SK-N-SH (cell line): ENCODE measurements around the gene SRPRA. TPM values are rescaled to one million over a fixed set of nuclear protein-coding genes. Genes with fewer than 3 reads are reported as not detected.

Experiments
- CTCF ChIA-PET: fragments of 300-600, 350-600 bp; formaldehyde crosslinking; extraction: SDS; loops from one replicate; lab custom pipeline; 2021; lab: Yijun Ruan, JAX
- POLR2A ChIA-PET: fragments of 350-600 bp; sonication (Branson Sonifier 250); formaldehyde crosslinking; extraction: SDS; loops from one replicate; lab custom pipeline; 2020; ENCODE audit warnings: antibody characterized with exemption, inconsistent platforms; lab: Yijun Ruan, JAX
- DNase-seq: peaks from one replicate; pipeline ENCODE4 v3.0.0; 2012
- H2AFZ ChIP-seq: fragments of 200-600 bp; sonication (generic); 2 replicates; pipeline ENCODE4 v1.8.1; 2016; ENCODE audit warnings: antibody characterized with exemption, mild to moderate bottlenecking, low read depth
- H3F3A ChIP-seq: fragments of 200-600 bp; sonication (generic); replicated peaks from 2 replicates; pipeline ENCODE3; 2016; ENCODE audit warnings: antibody characterized with exemption, mild to moderate bottlenecking; ENCODE audit not compliant: insufficient read depth
- H3K27ac ChIP-seq, 2 experiments: fragments of 200-500 bp in 1 of 2; fragments of 200-600 bp in 1 of 2; sonication (Bioruptor generic) in 1 of 2; sonication (generic), shearing (Covaris generic) in 1 of 2; 2 replicates each; pipeline versions ENCODE4 v1.5.1 to v1.6.1; 2014 to 2016; ENCODE audit warnings: low read depth in 2 of 2, inconsistent platforms in 1 of 2, low read length in 1 of 2, mild to moderate bottlenecking in 1 of 2, mixed read lengths in 1 of 2
- H3K27me3 ChIP-seq: fragments of 200-600 bp; sonication (generic), shearing (Covaris generic); 2 replicates; pipeline ENCODE4 v1.6.1; 2016; ENCODE audit warnings: mixed run types; ENCODE audit not compliant: insufficient read depth
- H3K36me3 ChIP-seq, 2 experiments: fragments of 200-500 bp in 1 of 2; fragments of 200-600 bp in 1 of 2; sonication (Bioruptor generic) in 1 of 2; sonication (generic) in 1 of 2; replicated peaks in 1 of 2; 2 replicates each; pipeline versions ENCODE3 to v1.5.1; 2014 to 2016; ENCODE audit warnings: low read length in 1 of 2, mild to moderate bottlenecking in 1 of 2; ENCODE audit not compliant: insufficient read depth in 2 of 2, control insufficient read depth in 1 of 2
- H3K4me1 ChIP-seq, 2 experiments: fragments of 200-500 bp in 1 of 2; fragments of 200-600 bp in 1 of 2; sonication (Bioruptor generic) in 1 of 2; sonication (generic), shearing (Covaris generic) in 1 of 2; 2 replicates each; pipeline versions ENCODE4 v1.5.1 to v1.6.1; 2014 to 2016; ENCODE audit warnings: low read depth in 1 of 2, low read length in 1 of 2, mixed run types in 1 of 2; ENCODE audit not compliant: insufficient read depth in 2 of 2, control insufficient read depth in 1 of 2
- H3K4me2 ChIP-seq: fragments of 200-600 bp; sonication (generic), shearing (Covaris generic); 2 replicates; pipeline ENCODE4 v1.6.1; 2017; ENCODE audit warnings: mixed run types
- H3K4me3 ChIP-seq, 2 experiments: fragments of 200-500 bp in 1 of 2; fragments of 200-600 bp in 1 of 2; sonication (Bioruptor generic) in 1 of 2; sonication (generic), shearing (Covaris generic) in 1 of 2; 2 replicates each; pipeline versions ENCODE4 v1.5.1 to v1.8.1; 2014 to 2016; ENCODE audit warnings: low read depth in 2 of 2, inconsistent platforms in 1 of 2, low read length in 1 of 2, mild to moderate bottlenecking in 1 of 2, mixed read lengths in 1 of 2, moderate library complexity in 1 of 2
- H3K79me2 ChIP-seq: fragments of 200-600 bp; sonication (generic); 2 replicates; pipeline ENCODE4 v1.8.1; 2017; ENCODE audit warnings: mild to moderate bottlenecking; ENCODE audit not compliant: insufficient read depth
- H3K9ac ChIP-seq: fragments of 200-600 bp; sonication (generic); 2 replicates; pipeline ENCODE4 v1.6.1; 2017; ENCODE audit warnings: mixed run types
- H3K9me2 ChIP-seq: fragments of 200-600 bp; sonication (generic); 2 replicates; pipeline ENCODE4 v1.6.1; 2017; ENCODE audit warnings: mixed run types
- H3K9me3 ChIP-seq: fragments of 200-600 bp; sonication (generic); 2 replicates; pipeline ENCODE4 v1.6.1; 2017; ENCODE audit warnings: mixed run types, mild to moderate bottlenecking, moderate library complexity
- H4K20me1 ChIP-seq: fragments of 200-600 bp; sonication (generic); 2 replicates; pipeline ENCODE4 v1.6.1; 2017; ENCODE audit warnings: mild to moderate bottlenecking, mixed run types; ENCODE audit not compliant: insufficient read depth
- CHD2 ChIP-seq: fragments of 150-350 bp; IDR thresholded peaks from 2 replicates; pipeline ENCODE4 v1.6.1; 2018; ENCODE audit warnings: low read length; ENCODE audit not compliant: partially characterized antibody
- CTCF ChIP-seq: fragments of 200-600 bp; sonication (generic); IDR thresholded peaks from 2 replicates; pipeline ENCODE4 v1.6.1; 2017; ENCODE audit warnings: antibody characterized with exemption, mild to moderate bottlenecking, moderate library complexity
- FOXJ3 ChIP-seq: sonication (generic); formaldehyde crosslinking; IDR thresholded peaks from 2 replicates; pipeline ENCODE4 v1.5.1; 2020; ENCODE audit warnings: mild to moderate bottlenecking, missing genetic modification reagents
- FOXM1 ChIP-seq: IDR thresholded peaks from 2 replicates; pipeline ENCODE4 v1.4.0; 2012; ENCODE audit warnings: low read depth, mild to moderate bottlenecking
- GABPA ChIP-seq: IDR thresholded peaks from 2 replicates; pipeline ENCODE4 v1.4.0; 2012; ENCODE audit warnings: low read depth, mild to moderate bottlenecking
- JUND ChIP-seq: IDR thresholded peaks from 2 replicates; pipeline ENCODE4 v1.4.0; 2012
- MAX ChIP-seq: IDR thresholded peaks from 2 replicates; pipeline ENCODE4 v1.4.0; 2012; ENCODE audit warnings: low read depth
- MEF2A ChIP-seq: IDR thresholded peaks from 2 replicates; pipeline ENCODE4 v1.4.0; 2012; ENCODE audit warnings: low read depth, borderline replicate concordance
- NRF1 ChIP-seq: IDR thresholded peaks from 2 replicates; pipeline ENCODE4 v1.6.1; 2012; ENCODE audit warnings: low read depth, mild to moderate bottlenecking, low read length
- POLR2AphosphoS5 ChIP-seq: IDR thresholded peaks from 2 replicates; pipeline ENCODE4 v1.6.1; 2012; ENCODE audit warnings: low read depth, low read length
- RFX5 ChIP-seq: IDR thresholded peaks from 2 replicates; pipeline ENCODE4 v1.6.1; 2012; ENCODE audit warnings: mild to moderate bottlenecking, improper control_type of control experiment, low read length
- RXRA ChIP-seq: IDR thresholded peaks from 2 replicates; pipeline ENCODE4 v1.4.0; 2012; ENCODE audit warnings: low read depth, mild to moderate bottlenecking, borderline replicate concordance
- TAF1 ChIP-seq: IDR thresholded peaks from 2 replicates; pipeline ENCODE4 v1.6.1; 2012; ENCODE audit warnings: low read depth, mild to moderate bottlenecking, low read length, moderate library complexity, borderline replicate concordance
- TEAD4 ChIP-seq: IDR thresholded peaks from 2 replicates; pipeline ENCODE4 v1.4.0; 2012; ENCODE audit warnings: mild to moderate bottlenecking, borderline replicate concordance; ENCODE audit not compliant: insufficient read depth
- USF1 ChIP-seq: IDR thresholded peaks from 2 replicates; pipeline ENCODE4 v1.4.0; 2012; ENCODE audit warnings: low read depth, borderline replicate concordance
- WGBS: methylation state at CpG from one replicate; pipeline ENCODE4 v1.1.6; 2017; ENCODE audit warnings: low lambda C conversion rate; 5-methylcytosine and 5-hydroxymethylcytosine counted together
- polyA plus RNA-seq, 3 experiments: library from polyadenylated mRNA; depleted of rRNA; stranded (reverse); fragments of >200 nt; gene quantifications; 2 replicates each; pipeline ENCODE4 v1.2.3, GENCODE V29; 2012
- TF ChIP-seq, protein P1 (sequence below): IDR thresholded peaks from 2 replicates; pipeline ENCODE4 v1.4.0; 2012; ENCODE audit warnings: low read depth, borderline replicate concordance
- TF ChIP-seq, protein P2 (sequence below): IDR thresholded peaks from 2 replicates; pipeline ENCODE4; 2012

The SRPRA gene
- polyA plus RNA-seq, 1 of the 3 experiments (the other 2 are of a cell fraction): 129 TPM

GRCh38 chr11:126282736-126283591, 14.3 kb upstream of the SRPRA start, which contains the start of gene TIRAP:
Gene TIRAP, plus strand, starts transcription at chr11:126283093. Its CDS starts 7,802 bp downstream, at chr11:126290895.
- ChIA-PET POLR2A (interaction anchor here (0.7 to 2.4 kb wide), 6 partner anchors 8 to 21 kb away, joined by 3 to 12 read pairs (median 4); partner anchors contain the start of genes DCPS, FOXRED1 and SRPRA), CTCF (interaction anchor here (0.6 to 1.2 kb wide), 2 partner anchors 28 to 71 kb away, joined by 3 read pairs; no protein-coding TSS in a partner anchor)
- WGBS: 3% methylated on average over 14 of the region's 82 CpGs
- Histone ChIP-seq H3K4me2 (peak within 1 kb of the TSS; percentile 96), H3F3A (peaks cover 17% of the 10 kb centered on the region), H3K4me3 (peak within 1 kb of the TSS; percentile 62 to 75), H2AFZ (peak within 1 kb of the TSS; percentile 87), H3K9me3 (no peaks in the 10 kb centered on the region), H3K9me2 (no peaks in the 10 kb centered on the region), H3K4me1 (peaks cover 9 to 13% of the 10 kb centered on the region in 2 experiments; a peak in 1 of 4 replicates), H3K27ac (peak within 1 kb of the TSS; percentile 69 to 82), H3K27me3 (no peaks in the 10 kb centered on the region), H3K9ac (peak within 1 kb of the TSS; percentile 86), H3K36me3 (peaks cover 0 to 1% of the 10 kb centered on the region in 2 experiments), H4K20me1 (peaks cover 6% of the 10 kb centered on the region; the same call in 1 of the 2 replicates), H3K79me2 (peaks cover 32% of the 10 kb centered on the region)
- TF ChIP-seq POLR2AphosphoS5 (peak; percentile 58), FOXM1 (no peak), MAX (0 out of 2 replicates have a peak, but pooled peaks have one; percentile 29), TAF1 (peak; percentile 62; the same call in 1 of the 2 replicates), MEF2A (no peak), GABPA (peak; percentile 43; the same call in 1 of the 2 replicates), NRF1 (peak; percentile 45; the same call in 1 of the 2 replicates)
- DNase-seq: peak; percentile 90

- H3K36me3 ChIP-seq: peaks cover 0 to 8% of the 10 kb centered on the region in 2 experiments
- WGBS: 25% methylated on average over 15 of the region's 15 CpGs
- H3K79me2 ChIP-seq: peaks cover 32% of the 10 kb centered on the region
- POLR2A ChIA-PET: interaction anchor here (0.7 to 2.4 kb wide), 5 partner anchors 8 to 22 kb away, joined by 3 to 12 read pairs (median 4); partner anchors contain the start of genes DCPS, FOXRED1 and SRPRA
- no peak for TF ChIP-seq MAX
- TF ChIP-seq, protein P1, sequence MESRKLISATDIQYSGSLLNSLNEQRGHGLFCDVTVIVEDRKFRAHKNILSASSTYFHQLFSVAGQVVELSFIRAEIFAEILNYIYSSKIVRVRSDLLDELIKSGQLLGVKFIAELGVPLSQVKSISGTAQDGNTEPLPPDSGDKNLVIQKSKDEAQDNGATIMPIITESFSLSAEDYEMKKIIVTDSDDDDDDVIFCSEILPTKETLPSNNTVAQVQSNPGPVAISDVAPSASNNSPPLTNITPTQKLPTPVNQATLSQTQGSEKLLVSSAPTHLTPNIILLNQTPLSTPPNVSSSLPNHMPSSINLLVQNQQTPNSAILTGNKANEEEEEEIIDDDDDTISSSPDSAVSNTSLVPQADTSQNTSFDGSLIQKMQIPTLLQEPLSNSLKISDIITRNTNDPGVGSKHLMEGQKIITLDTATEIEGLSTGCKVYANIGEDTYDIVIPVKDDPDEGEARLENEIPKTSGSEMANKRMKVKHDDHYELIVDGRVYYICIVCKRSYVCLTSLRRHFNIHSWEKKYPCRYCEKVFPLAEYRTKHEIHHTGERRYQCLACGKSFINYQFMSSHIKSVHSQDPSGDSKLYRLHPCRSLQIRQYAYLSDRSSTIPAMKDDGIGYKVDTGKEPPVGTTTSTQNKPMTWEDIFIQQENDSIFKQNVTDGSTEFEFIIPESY: no peak
- TF ChIP-seq TAF1: no peak
- TF ChIP-seq FOXJ3 (CRISPR knock-in tag): no peak
- TF ChIP-seq CTCF: no peak
- TF ChIP-seq JUND: no peak
- no peak for TF ChIP-seq TEAD4
- no peak for TF ChIP-seq CHD2
- TF ChIP-seq, protein P2, sequence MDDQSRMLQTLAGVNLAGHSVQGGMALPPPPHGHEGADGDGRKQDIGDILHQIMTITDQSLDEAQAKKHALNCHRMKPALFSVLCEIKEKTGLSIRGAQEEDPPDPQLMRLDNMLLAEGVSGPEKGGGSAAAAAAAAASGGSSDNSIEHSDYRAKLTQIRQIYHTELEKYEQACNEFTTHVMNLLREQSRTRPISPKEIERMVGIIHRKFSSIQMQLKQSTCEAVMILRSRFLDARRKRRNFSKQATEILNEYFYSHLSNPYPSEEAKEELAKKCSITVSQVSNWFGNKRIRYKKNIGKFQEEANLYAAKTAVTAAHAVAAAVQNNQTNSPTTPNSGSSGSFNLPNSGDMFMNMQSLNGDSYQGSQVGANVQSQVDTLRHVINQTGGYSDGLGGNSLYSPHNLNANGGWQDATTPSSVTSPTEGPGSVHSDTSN: no peak
- TF ChIP-seq FOXM1: no peak
- TF ChIP-seq RFX5: no peak
- TF ChIP-seq USF1: no peak
- no peak for TF ChIP-seq RXRA
- TF ChIP-seq, all 33 proteins: peak for 0
- Histone ChIP-seq H3F3A (peaks cover 18% of the 10 kb centered on the region), H3K4me2 (peak overlapping the region; percentile 96), H3K4me1 (peaks cover 9 to 13% of the 10 kb centered on the region in 2 experiments; a peak in 1 of 4 replicates), H3K27me3 (no peaks in the 10 kb centered on the region), H3K9ac (peak overlapping the region; percentile 86), H3K27ac (peak overlapping the region; percentile 69 to 82), H3K9me2 (no peaks in the 10 kb centered on the region), H3K9me3 (no peaks in the 10 kb centered on the region), H4K20me1 (peaks cover 6% of the 10 kb centered on the region; the same call in 1 of the 2 replicates), H3K4me3 (peak overlapping the region; percentile 62 to 75), H2AFZ (peak overlapping the region; percentile 87)
- CTCF ChIA-PET: interaction anchor here (0.6 to 1.2 kb wide), 2 partner anchors 28 to 70 kb away, joined by 3 read pairs; no protein-coding TSS in a partner anchor
- DNase-seq: peak; percentile 81
Observed at GRCh38 chr11:126282361-126282735, 13.7 kb upstream of the SRPRA start.
